HCT116 (cell line): ENCODE data around the gene CLIC3. TPM values are rescaled to one million over a fixed set of nuclear protein-coding genes. Genes with fewer than 3 reads are reported as not detected.

Experiments used
- ATAC-seq: fragments of 200-7000 bp; cut with Tn5 transposase; 2 replicates; pipeline ENCODE4 v1.9.1; 2020; ENCODE audit warnings: mild to moderate bottlenecking, moderate library complexity
- BruUV-seq: library from RNA; stranded (reverse); fragments of 400-500 nt; replicated peaks from 2 replicates; lab custom pipeline; 2021; lab: Mats Ljungman, UMichigan
- CTCF ChIA-PET: fragments of 300-600 bp; sonication (Branson Sonifier 250); formaldehyde crosslinking; loops from one replicate; lab custom pipeline; 2021; ENCODE audit warnings: antibody characterized with exemption; lab: Charles Lee
- POLR2A ChIA-PET: fragments of 300-600, 350-600 bp; sonication (Branson Sonifier 250); formaldehyde crosslinking; loops from one replicate; lab custom pipeline; 2021; ENCODE audit warnings: antibody characterized with exemption; lab: Charles Lee
- RAD21 ChIA-PET, 2 experiments: fragments of 300-600 bp; sonication (Branson Sonifier 250); formaldehyde crosslinking; loops; one replicate each; lab custom pipeline; 2023; ENCODE audit warnings: low total read pairs in 2 of 2; ENCODE audit not compliant: uncharacterized antibody in 2 of 2, unreplicated experiment in 2 of 2, low non-redundant PET in 1 of 2; lab: Charles Lee
- DNase-seq: peaks from one replicate; pipeline ENCODE4 v3.0.0-alpha.2; 2010; ENCODE audit warnings: low read depth, low spot score
- H2AFZ ChIP-seq: fragments of 200-600 bp; shearing (Covaris generic), sonication (generic); 2 replicates; pipeline ENCODE4 v1.6.1; 2017; ENCODE audit warnings: low read depth, mixed run types, mixed read lengths, antibody characterized with exemption, low read length; ENCODE audit not compliant: poor library complexity, severe bottlenecking
- H3K27ac ChIP-seq: 2 replicates; pipeline ENCODE4 v1.5.1; 2012; ENCODE audit warnings: low read depth, low read length
- H3K27me3 ChIP-seq: fragments of 200-600 bp; sonication (generic); 2 replicates; pipeline ENCODE4 v1.6.1; 2016; ENCODE audit warnings: mixed run types, low read length, mixed read lengths; ENCODE audit not compliant: insufficient read depth
- H3K36me3 ChIP-seq, 2 experiments: fragments of 200-500 bp in 1 of 2; fragments of 200-600 bp in 1 of 2; sonication (Bioruptor generic) in 1 of 2; sonication (generic) in 1 of 2; 2 replicates each; pipeline versions ENCODE4 v1.5.1 to v1.6.1; 2014 to 2016; ENCODE audit warnings: low read length in 2 of 2, inconsistent platforms in 1 of 2, mixed read lengths in 1 of 2, mixed run types in 1 of 2; ENCODE audit not compliant: insufficient read depth in 2 of 2, control insufficient read depth in 1 of 2
- H3K4me1 ChIP-seq, 2 experiments: fragments of 200-600 bp in 1 of 2; sonication (generic) in 1 of 2; 2 replicates each; pipeline versions ENCODE4 v1.5.1 to v1.6.1; 2012 to 2017; ENCODE audit warnings: low read length in 2 of 2, inconsistent platforms in 1 of 2, mild to moderate bottlenecking in 1 of 2, mixed read lengths in 1 of 2, mixed run types in 1 of 2, moderate library complexity in 1 of 2; ENCODE audit not compliant: insufficient read depth in 2 of 2, control insufficient read depth in 1 of 2
- H3K4me2 ChIP-seq: fragments of 200-600 bp; sonication (generic); 2 replicates; pipeline ENCODE4 v1.6.1; 2017; ENCODE audit warnings: mixed run types, low read length, mixed read lengths
- H3K4me3 ChIP-seq, 2 experiments: fragments of 200-600 bp in 1 of 2; sonication (generic) in 1 of 2; replicated peaks in 1 of 2; 2 replicates each; pipeline ENCODE4 v1.5.1; 2011 to 2016; ENCODE audit warnings: low read length in 2 of 2, control low read depth in 1 of 2, low read depth in 1 of 2, mild to moderate bottlenecking in 1 of 2, mixed read lengths in 1 of 2, mixed run types in 1 of 2
- H3K79me2 ChIP-seq: fragments of 200-600 bp; sonication (generic); 2 replicates; pipeline ENCODE4 v1.6.1; 2017; ENCODE audit warnings: mild to moderate bottlenecking, mixed run types, low read length, moderate library complexity, mixed read lengths; ENCODE audit not compliant: insufficient read depth
- H3K9ac ChIP-seq: fragments of 200-600 bp; sonication (generic); 2 replicates; pipeline ENCODE4 v1.6.1; 2016; ENCODE audit warnings: low read length, mixed read lengths
- H3K9me2 ChIP-seq: fragments of 200-600 bp; sonication (generic), shearing (Covaris generic); 2 replicates; pipeline ENCODE4 v1.6.1; 2017; ENCODE audit warnings: mixed run types, mild to moderate bottlenecking, moderate library complexity; ENCODE audit not compliant: insufficient read depth
- H3K9me3 ChIP-seq, 2 experiments: fragments of 200-500 bp in 1 of 2; fragments of 200-600 bp in 1 of 2; sonication (Bioruptor generic) in 1 of 2; sonication (generic) in 1 of 2; 2 replicates each; pipeline ENCODE4 v1.6.1; 2014 to 2017; ENCODE audit warnings: low read length in 2 of 2, mixed read lengths in 2 of 2, inconsistent platforms in 1 of 2, low read depth in 1 of 2, mild to moderate bottlenecking in 1 of 2, mixed run types in 1 of 2, moderate library complexity in 1 of 2; ENCODE audit not compliant: control insufficient read depth in 1 of 2, insufficient read depth in 1 of 2
- H4K20me1 ChIP-seq: fragments of 200-600 bp; sonication (generic), shearing (Covaris generic); 2 replicates; pipeline ENCODE4 v1.6.1; 2017; ENCODE audit warnings: mixed run types, mild to moderate bottlenecking, moderate library complexity; ENCODE audit not compliant: insufficient read depth
- ELF1 ChIP-seq: IDR thresholded peaks from 2 replicates; pipeline ENCODE4 v1.6.1; 2012; ENCODE audit warnings: low read depth, borderline replicate concordance
- FOSL1 ChIP-seq: IDR thresholded peaks from 2 replicates; pipeline ENCODE4 v1.6.1; 2012; ENCODE audit warnings: low read depth
- MAX ChIP-seq: IDR thresholded peaks from 2 replicates; pipeline ENCODE4 v1.6.1; 2012
- SRF ChIP-seq: IDR thresholded peaks from 2 replicates; pipeline ENCODE4 v1.6.1; 2012; ENCODE audit warnings: low read depth
- intact Hi-C: fragments of 100-400 bp; cut with micrococcal nuclease; formaldehyde crosslinking; loops from 2 replicates; pipeline ENCODE4 v1.10.0; 2022
- total RNA-seq: library from RNA; stranded (reverse); gene quantifications from one replicate; pipeline ENCODE4 v1.2.1, GENCODE V29; 2021; ENCODE audit not compliant: unreplicated experiment

CLIC3 gene
- total RNA-seq, 1 experiment from 2014 or later, result 8.4 TPM

DNA sequence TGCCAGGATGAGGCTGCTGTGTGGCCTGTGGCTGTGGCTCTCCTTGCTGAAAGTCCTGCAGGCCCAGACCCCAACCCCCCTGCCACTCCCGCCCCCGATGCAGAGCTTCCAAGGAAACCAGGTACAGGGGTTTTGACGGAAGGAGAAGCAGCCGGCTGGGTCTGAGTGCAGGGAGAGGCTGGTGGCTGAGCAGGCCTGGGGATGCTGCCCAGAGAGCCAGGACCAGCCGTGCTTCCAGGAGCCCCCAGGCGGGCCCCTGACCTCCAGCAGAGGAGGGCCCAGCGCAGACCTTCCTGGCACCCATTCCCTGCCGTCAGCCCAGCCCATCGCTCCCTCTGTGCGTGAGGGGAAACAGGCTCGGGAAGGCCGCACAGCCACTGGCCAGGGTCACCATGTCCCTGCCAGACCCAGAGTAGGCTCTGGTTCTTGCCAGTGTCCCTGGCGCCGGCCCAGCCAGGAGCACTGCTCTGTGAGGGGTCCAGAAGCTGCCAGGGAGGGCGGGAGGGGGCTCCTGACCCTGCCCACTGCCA, 44.0 kb downstream of the CLIC3 start:
- Histone ChIP-seq H3K4me1 (peaks cover 20 to 37% of the 10 kb centered on the region in 2 experiments), H3K27me3 (no peaks in the 10 kb centered on the region), H3K79me2 (no peaks in the 10 kb centered on the region), H3K4me2 (no peak overlapping the region), H4K20me1 (no peaks in the 10 kb centered on the region), H3K27ac (no peak overlapping the region), H3K9ac (no peak overlapping the region), H3K9me2 (no peaks in the 10 kb centered on the region), H3K9me3 (no peaks in the 10 kb centered on the region), H3K36me3 (no peaks in the 10 kb centered on the region), H2AFZ (no peak overlapping the region), H3K4me3 (no peak overlapping the region)
- ATAC-seq (no peak), DNase-seq (no peak)
- ChIA-PET POLR2A (no interaction called here), CTCF (no interaction called here), RAD21 (no interaction called here)
- intact Hi-C loops, result no loop called here
- no TSS peak for BruUV-seq
- TF ChIP-seq MAX (no peak), FOSL1 (no peak)

GRCh38 chr9:136951541-136952320, 44.6 kb downstream of the CLIC3 start, which contains the start of gene LCN12:
LCN12 (plus strand) TSS chr9:136952273; CDS start chr9:136952328, 55 bp downstream.
- Histone ChIP-seq H3K9me3 (no peaks in the 10 kb centered on the region), H2AFZ (no peak within 1 kb of the TSS), H4K20me1 (no peaks in the 10 kb centered on the region), H3K4me3 (no peak within 1 kb of the TSS), H3K79me2 (no peaks in the 10 kb centered on the region), H3K9me2 (no peaks in the 10 kb centered on the region), H3K4me1 (peaks cover 20 to 40% of the 10 kb centered on the region in 2 experiments), H3K27me3 (no peaks in the 10 kb centered on the region), H3K27ac (no peak within 1 kb of the TSS), H3K9ac (no peak within 1 kb of the TSS), H3K36me3 (no peaks in the 10 kb centered on the region), H3K4me2 (no peak within 1 kb of the TSS)
- TF ChIP-seq SRF (no peak), MAX (no peak), ELF1 (no peak)
- intact Hi-C loops, result no loop called here
- DNase-seq, result no peak
- ChIA-PET POLR2A (interaction anchor here (1.0 kb wide), 1 partner anchor 27 kb away, joined by 3 read pairs; no protein-coding TSS in a partner anchor), CTCF (interaction anchor here (0.5 to 1.5 kb wide), 3 partner anchors 40 to 95 kb away, joined by 3 to 4 read pairs (median 3); no protein-coding TSS in a partner anchor), RAD21 (no interaction called here)
- no peak for ATAC-seq
- no TSS peak for BruUV-seq
